Activated CD4-positive, alpha-beta T cell treated with anti-CD3 and anti-CD28 coated beads, Interleukin-2, Interleukin-4, amounts not matched to agents 100 ng/mL and 50 ng/mL, durations not matched to agents 16 hours and 8 hours (primary cell): ENCODE data around the gene PTPRT.
"Not testable (repeated sequence)": the region's sequence is repeated elsewhere in the genome, so short reads cannot be mapped to it uniquely, and the experiment has no call there.

Source experiments
- DNase-seq: peaks from one replicate; pipeline ENCODE4 v3.0.0-alpha.2; 2020; ENCODE audit warnings: low spot score

The PTPRT gene

GRCh38 chr20:43187476-43188233, 2.1 kb downstream of the PTPRT start:
- DNase-seq: peak; percentile 69

GRCh38 chr20:43186312-43186711, 3.4 kb downstream of the PTPRT start:
- no peak for DNase-seq

GRCh38 chr20:43185901-43186300, 3.8 kb downstream of the PTPRT start:
- no peak for DNase-seq

GRCh38 chr20:43183536-43184070, 6.1 kb downstream of the PTPRT start:
- DNase-seq: no peak

GRCh38 chr20:43178080-43178479, 11.6 kb downstream of the PTPRT start:
- DNase-seq: no peak

- DNase-seq: no peak
Observed at GRCh38 chr20:43176726-43177125, 13.0 kb downstream of the PTPRT start.

GRCh38 chr20:43171930-43172329, 17.8 kb downstream of the PTPRT start:
- no peak for DNase-seq

- no peak for DNase-seq
Observed at GRCh38 chr20:43170771-43171170, 18.9 kb downstream of the PTPRT start.

GRCh38 chr20:43167615-43168014, 22.1 kb downstream of the PTPRT start:
- no peak for DNase-seq

- no peak for DNase-seq
Observed at GRCh38 chr20:43167021-43167420, 22.7 kb downstream of the PTPRT start.

GRCh38 chr20:43165611-43166010, 24.1 kb downstream of the PTPRT start:
- DNase-seq: no peak

GRCh38 chr20:43164736-43165135, 25.0 kb downstream of the PTPRT start:
- not testable (repeated sequence) for DNase-seq

GRCh38 chr20:43161716-43162115, 28.0 kb downstream of the PTPRT start:
- no peak for DNase-seq

GRCh38 chr20:43160941-43161340, 28.8 kb downstream of the PTPRT start:
- DNase-seq: no peak

- no peak for DNase-seq
Observed at GRCh38 chr20:43159994-43160393, 29.7 kb downstream of the PTPRT start.

- no peak for DNase-seq
Observed at GRCh38 chr20:43155366-43156100, 34.2 kb downstream of the PTPRT start.

- DNase-seq: no peak
Observed at GRCh38 chr20:43151901-43152300, 37.8 kb downstream of the PTPRT start.

- DNase-seq: no peak
Observed at GRCh38 chr20:43151256-43151655, 38.5 kb downstream of the PTPRT start.

GRCh38 chr20:43140726-43141125, 49.0 kb downstream of the PTPRT start:
- no peak for DNase-seq

GRCh38 chr20:43138061-43138770, 51.5 kb downstream of the PTPRT start:
- no peak for DNase-seq

GRCh38 chr20:43137160-43137559, 52.5 kb downstream of the PTPRT start:
- no peak for DNase-seq

- no peak for DNase-seq
Observed at GRCh38 chr20:43124241-43124640, 65.5 kb downstream of the PTPRT start.

- DNase-seq: no peak
Observed at GRCh38 chr20:43123180-43123579, 66.5 kb downstream of the PTPRT start.
